ENCODE results near the gene CFAP54. TPM values are rescaled to one million over a fixed set of nuclear protein-coding genes. Genes with fewer than 3 reads are reported as not detected.
"Not testable (repeated sequence)": the region's sequence is repeated elsewhere in the genome, so short reads cannot be mapped to it uniquely, and the experiment has no call there.

CFAP54 gene
- total RNA-seq, 1 donor from 2014 or later, result 1.8 TPM

GRCh38 chr12:96473394-96474093 is 15.8 kb upstream of the CFAP54 start:
- DNase-seq, result no peak

- DNase-seq, result no peak
Measured at GRCh38 chr12:96474206-96474605, 15.2 kb upstream of the CFAP54 start.

GRCh38 chr12:96478011-96478410 is 11.4 kb upstream of the CFAP54 start:
- no peak for DNase-seq

- DNase-seq, result no peak
Measured at GRCh38 chr12:96482086-96482485, 7.3 kb upstream of the CFAP54 start.

- no peak for DNase-seq
Measured at GRCh38 chr12:96483116-96483515, 6.3 kb upstream of the CFAP54 start.

GRCh38 chr12:96486751-96487613 is 2.4 kb upstream of the CFAP54 start:
- no peak for DNase-seq

- DNase-seq, result no peak
Measured at GRCh38 chr12:96487634-96488033, 1.7 kb upstream of the CFAP54 start.

GRCh38 chr12:96493106-96493505 is 3.7 kb downstream of the CFAP54 start:
- no peak for DNase-seq

- DNase-seq, result not testable (repeated sequence)
Measured at GRCh38 chr12:96494154-96494553, 4.8 kb downstream of the CFAP54 start.

- no peak for DNase-seq
Measured at GRCh38 chr12:96495155-96495554, 5.8 kb downstream of the CFAP54 start.

GRCh38 chr12:96495841-96496545 is 6.6 kb downstream of the CFAP54 start:
- DNase-seq, result no peak

- no peak for DNase-seq
Measured at GRCh38 chr12:96496944-96497343, 7.6 kb downstream of the CFAP54 start.

- peak; percentile 43 for DNase-seq
Measured at GRCh38 chr12:96497855-96498254, 8.5 kb downstream of the CFAP54 start.

GRCh38 chr12:96500693-96501092 is 11.3 kb downstream of the CFAP54 start:
- no peak for DNase-seq

GRCh38 chr12:96501133-96501761 is 11.9 kb downstream of the CFAP54 start:
- peak; percentile 10 for DNase-seq

GRCh38 chr12:96501908-96502307 is 12.5 kb downstream of the CFAP54 start:
- DNase-seq, result no peak

GRCh38 chr12:96502477-96502876 is 13.1 kb downstream of the CFAP54 start:
- DNase-seq, result no peak

- DNase-seq, result no peak
Measured at GRCh38 chr12:96502949-96503532, 13.7 kb downstream of the CFAP54 start.

GRCh38 chr12:96503976-96504375 is 14.6 kb downstream of the CFAP54 start:
- DNase-seq, result no peak

- no peak for DNase-seq
Measured at GRCh38 chr12:96506776-96507175, 17.4 kb downstream of the CFAP54 start.

- DNase-seq, result peak; percentile 20
Measured at GRCh38 chr12:96510306-96510764, 21.0 kb downstream of the CFAP54 start.

GRCh38 chr12:96513166-96513565 is 23.8 kb downstream of the CFAP54 start:
- no peak for DNase-seq

Measured in skin of body (tissue), 2 donors.